DMS114 treated with DMSO at 0.1 percent for 48 hours (cell line): ENCODE data around the gene CCDC192.

Experiments
- DNase-seq: peaks from one replicate; lab custom pipeline; 2025; ENCODE audit not compliant: unreplicated experiment; lab: John Stamatoyannopoulos, UW

Gene CCDC192

DNA sequence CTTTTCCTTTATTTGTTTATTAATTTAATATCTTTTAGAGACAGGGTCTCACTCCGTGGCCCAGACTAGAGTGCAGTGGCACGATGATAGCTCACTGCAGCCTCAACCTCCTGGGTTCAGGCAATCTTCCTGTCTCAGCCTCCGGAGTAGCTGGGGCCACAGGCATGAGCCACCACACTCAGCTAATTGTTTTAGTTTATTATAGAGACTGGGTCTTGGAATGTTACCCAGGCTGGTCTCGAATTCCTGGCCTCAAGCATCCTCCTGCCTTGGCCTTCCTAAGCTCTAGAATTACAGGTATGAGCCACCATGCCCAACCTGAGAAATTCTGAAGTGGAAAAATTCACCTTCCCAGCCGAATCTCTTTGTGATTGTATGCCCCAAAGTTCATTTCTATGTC, 240.9 kb downstream of the CCDC192 start:
- DNase-seq = no peak

DNA sequence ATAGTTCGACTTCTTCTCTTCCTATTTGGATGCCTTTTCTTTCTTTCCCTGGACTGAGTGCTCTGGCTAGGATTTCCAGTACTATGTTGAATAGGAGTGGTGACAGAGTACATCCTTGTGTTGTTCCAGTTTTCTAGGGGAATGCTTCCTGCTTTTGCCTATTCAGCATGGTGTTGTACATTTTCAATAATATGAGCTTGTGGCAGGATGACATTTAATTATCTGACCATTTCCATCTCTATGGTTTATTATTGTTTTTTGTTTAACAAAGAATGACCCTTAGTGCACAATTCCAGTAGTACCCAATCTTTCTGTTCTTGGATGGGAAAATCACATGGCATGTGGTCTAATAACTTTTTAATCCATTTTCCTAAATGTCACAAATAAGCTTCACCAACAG, 244.8 kb downstream of the CCDC192 start:
- no peak for DNase-seq

DNA sequence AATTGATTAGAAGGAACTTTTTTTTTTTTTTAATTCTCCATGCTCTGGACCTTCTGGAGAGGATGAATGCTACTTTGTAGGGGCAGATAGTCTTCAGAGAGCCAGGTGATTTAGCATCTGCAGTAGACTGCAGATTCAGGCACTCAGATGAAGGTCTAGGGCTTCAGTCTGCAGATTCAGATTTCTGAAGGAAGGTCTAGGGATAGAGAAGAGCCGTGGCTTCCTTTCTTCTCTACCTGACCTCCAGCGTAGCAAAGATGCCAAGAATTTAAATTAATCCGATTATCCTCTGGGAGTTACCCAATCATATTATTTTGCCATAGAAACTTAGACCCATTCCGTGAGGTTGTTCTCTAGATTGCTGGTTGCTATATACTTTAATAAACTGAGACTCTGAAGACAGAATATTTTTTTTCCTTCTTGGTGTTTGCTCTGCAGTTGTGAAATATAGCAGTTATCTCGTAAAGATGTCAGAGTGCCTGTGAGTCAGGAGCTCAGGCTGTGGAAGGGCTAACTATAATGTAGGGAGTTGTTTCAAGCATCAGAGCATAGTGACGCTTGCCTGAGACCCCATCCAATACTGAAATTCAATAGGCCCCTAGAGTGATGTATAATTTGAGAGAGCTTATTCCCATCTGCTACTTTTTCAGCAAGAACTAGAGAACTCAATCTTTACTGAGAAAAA, 247.7 kb downstream of the CCDC192 start:
- no peak for DNase-seq

DNA sequence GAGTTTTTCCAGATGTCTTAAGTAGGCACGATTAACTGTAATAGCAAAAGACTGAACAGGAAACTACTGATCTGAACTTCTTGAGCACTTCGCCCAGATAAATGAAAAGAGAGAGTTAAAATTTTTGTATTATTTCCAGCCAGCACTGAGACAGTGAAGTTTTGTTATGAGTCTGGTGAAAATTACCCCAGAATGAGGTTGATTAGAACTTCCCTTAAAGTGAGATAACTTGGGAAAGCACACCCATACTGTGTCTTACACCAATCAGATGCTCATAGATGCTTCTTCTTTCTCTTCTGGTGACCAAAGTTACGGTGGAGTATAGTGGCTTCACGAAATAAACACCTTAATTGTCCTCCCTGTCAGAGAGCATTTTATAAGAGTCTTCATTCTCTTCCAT, 248.6 kb downstream of the CCDC192 start:
- DNase-seq = no peak

DNA sequence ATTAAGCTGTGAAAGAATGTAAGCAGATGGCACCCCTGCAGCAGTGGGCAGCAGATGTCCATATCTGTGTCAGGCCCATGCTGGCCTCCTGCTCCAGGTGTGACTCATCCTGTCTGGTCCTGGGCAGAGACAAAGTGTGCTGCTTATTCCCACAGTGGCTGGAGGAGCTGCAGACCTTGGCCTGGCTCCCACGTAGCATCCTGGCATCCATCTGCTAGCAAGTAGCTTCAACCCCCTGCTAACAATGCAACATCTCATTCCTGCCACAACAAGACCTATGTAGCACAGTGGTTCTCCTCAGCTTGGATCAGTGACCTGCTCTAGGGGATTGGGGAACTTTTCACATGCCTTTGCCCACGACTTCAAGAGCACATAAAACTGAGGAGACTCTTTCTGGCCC, 254.0 kb downstream of the CCDC192 start:
- DNase-seq = no peak

DNA sequence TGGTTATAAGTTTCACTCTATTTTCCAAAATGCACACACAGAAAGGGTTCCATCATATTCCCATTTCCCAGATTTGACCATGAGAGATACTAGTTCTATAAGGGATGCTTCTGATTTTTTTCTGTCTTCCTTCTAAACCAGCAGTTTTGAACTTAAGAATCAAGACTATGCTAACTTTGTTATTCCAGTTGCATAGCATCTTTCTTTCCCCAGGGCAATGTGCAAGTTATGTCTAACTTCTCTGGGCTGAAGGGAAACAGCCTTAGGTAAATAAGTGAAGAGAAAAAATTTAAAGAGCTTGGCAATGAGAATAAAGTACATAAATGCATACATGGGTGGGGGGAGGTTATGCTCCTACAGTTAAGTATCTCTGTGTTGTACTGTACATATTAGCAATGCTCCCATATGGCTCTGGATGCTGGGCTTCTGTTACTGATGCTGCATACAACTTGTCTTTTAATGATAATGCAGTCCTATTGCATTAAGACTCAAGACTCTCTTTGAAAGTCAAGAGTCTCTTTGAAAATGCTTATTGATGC, 254.6 kb downstream of the CCDC192 start:
- DNase-seq = no peak

DNA sequence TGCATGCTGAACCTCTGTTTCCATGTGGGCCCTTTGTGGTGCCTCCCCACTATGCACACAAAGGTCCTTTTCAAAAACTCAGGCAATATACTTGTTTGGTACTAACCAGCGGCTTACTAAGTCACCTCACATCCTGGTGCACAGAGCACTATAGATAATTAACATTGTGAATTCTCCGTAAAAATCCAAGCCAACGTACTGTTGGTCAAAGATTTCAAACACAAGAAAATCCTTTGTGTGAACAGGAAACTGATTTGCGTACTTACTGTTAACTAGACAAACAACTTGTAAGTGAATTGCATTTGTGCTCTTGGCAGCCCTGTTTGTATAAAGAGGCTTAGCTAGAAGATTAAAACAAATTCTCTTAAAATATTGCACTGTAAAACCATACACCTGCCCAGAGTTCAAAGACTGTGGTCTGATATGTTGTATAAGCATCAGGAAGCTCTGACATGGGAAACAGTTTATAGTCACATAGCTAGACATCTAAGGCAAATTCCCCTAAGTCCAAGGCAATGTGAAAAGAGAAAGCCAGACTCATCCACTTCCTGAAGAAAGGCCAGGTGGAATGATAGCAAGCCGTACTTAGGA, 255.3 kb downstream of the CCDC192 start:
- no peak for DNase-seq

DNA sequence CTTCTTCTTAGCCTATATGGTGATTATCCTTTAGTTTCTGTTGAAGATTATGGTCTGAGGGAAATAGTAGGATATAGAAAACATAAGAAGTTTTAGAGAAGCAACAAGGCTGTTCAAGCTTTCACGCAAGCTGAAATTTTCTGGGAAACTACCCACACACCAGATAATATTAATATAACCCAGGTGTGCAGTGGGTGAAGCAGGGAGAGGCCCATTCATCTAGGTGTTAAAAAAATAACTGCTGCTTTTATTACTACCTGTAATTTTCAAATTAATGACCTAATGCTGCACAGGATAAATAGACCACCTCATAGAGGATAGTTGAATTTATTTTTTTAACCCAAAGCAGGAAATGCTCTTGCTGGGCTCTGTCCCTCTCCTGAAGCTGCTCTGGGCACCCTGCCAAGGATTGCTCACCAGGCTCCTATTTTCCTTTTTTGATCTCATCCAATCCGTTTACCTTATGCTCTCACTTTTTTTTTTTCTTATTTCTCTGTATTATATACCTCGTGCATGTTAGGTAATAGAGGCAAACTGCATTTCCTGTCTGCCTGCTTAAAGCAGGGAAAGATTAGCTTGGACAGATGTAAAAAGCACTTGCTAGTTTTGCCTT, 256.1 kb downstream of the CCDC192 start:
- no peak for DNase-seq

DNA sequence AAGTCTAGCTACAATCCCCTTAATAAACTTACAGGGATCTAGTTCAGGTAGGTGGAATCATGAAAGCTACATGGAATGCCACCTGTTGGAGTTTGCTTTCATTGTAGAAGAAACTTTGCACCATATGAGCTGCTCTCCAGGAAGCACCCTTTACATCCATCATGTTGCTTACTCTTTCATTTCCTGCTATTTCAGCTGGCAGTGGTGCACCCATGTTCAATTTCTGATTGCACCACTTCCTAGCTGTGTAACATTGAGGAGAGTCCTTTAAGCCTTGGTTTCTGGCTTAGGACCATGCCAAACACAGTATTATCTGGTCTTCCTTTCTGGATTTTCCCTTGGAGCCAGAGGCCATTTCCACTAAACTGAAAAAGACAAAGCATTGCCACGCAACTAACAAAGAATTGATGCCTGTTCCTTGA, 257.1 kb downstream of the CCDC192 start:
- DNase-seq = no peak

DNA sequence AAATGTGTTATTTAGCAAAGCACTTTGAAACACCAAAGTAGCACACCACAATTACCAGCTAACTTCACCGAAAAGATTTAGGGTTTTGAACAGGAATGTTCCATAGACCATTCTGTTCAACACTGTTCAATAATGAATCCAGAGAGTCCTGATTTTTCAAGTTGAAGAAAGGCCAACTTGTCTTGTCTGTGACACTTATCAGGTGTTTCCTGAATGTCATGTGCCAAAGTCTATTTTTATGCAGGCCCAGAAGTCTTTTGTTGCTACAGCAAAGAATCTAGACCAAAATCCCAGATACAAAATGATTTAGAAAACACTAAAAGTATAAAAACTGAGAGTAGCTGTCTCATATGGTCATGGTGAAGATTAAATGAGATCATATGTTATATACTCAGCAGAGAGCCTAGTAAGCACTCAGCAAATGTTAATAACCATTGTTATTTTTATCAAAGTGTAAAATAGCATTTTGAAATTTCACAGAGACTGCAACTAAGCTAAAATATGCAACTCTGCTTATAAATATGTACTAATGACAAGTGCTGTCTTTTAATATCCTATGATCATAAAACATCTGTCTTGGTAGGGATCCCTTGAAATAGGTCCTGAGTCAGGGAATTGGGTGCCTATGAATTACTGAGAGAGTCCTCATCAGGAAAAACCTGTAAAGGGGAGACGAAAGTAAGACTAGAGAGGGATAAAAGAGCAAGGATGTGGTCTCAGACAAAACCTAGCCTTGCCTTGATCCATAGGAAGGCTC, 258.0 kb downstream of the CCDC192 start:
- no peak for DNase-seq

DNA sequence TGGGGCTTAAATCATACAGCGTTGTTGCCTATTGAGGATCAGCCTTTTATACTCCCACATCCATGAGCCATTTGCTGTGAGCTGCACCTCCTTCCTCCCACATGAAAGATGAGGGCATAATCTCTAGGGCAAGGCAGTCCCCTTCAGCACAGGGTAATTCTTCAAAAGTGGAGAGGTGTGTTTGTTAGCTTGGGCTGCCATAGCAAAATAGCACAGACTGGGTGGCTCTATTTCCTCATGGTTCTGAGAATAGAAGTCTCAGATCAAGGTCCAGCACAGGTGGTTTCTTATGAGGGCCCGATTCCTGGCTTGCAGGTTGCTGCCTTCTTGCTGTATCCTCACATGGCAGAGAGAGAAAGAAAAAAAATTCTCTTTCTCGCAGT, 258.6 kb downstream of the CCDC192 start:
- DNase-seq = no peak

DNA sequence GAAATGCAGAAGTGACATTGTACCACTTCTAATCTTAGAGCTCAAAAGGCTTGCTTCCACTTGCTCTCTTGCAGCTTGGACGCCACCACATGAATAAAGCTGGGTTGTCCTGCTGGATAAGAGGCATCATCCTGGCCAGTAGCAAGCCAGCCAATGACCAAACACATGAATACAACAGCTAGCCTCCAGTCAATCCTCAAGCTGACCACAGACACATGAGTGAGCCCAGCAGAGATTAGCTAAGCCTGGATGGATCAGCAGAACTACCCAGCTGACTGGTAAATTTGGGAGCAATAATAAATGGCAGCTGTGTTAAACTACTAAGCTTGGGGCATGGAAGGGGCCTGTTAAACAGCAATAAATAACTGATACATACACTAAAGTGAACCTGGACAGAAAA, 259.3 kb downstream of the CCDC192 start:
- no peak for DNase-seq

DNA sequence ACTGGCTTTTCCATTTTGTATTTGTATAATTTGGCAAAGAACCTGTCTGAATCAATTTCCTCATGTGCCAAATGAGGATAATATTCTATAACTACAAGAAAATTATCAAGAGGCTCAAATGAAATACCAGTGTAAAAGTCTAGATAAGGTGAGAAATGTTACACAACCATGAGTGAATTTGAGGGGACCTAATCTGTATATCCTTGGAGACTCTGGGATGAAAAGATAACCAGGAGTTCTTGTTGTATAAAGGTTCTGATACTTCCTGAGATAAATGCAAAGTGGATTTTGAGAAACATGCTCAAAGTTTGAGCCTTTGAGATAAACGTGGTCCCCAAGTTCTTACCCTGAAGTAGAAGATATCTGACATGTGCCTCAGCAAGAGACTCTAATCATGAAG, 260.0 kb downstream of the CCDC192 start:
- DNase-seq = no peak

DNA sequence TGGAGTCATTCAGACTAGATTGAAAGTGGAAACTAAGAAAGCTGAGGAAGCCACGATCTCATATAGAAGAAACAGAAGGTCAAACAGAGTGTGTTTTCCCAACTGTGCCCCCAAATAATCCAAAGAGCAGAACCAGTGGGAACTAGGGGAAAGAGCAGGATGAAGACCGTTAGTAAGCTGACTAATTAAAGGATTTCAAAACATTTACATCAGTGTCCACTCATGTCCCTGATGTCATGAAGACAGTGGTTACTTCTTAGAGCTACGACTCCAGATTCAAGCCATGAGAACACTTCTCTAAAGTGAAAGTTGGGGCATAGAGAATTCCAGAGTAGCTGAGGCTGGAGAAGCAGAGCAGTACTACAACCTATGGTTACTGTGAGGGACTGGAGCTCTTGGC, 260.7 kb downstream of the CCDC192 start:
- no peak for DNase-seq

DNA sequence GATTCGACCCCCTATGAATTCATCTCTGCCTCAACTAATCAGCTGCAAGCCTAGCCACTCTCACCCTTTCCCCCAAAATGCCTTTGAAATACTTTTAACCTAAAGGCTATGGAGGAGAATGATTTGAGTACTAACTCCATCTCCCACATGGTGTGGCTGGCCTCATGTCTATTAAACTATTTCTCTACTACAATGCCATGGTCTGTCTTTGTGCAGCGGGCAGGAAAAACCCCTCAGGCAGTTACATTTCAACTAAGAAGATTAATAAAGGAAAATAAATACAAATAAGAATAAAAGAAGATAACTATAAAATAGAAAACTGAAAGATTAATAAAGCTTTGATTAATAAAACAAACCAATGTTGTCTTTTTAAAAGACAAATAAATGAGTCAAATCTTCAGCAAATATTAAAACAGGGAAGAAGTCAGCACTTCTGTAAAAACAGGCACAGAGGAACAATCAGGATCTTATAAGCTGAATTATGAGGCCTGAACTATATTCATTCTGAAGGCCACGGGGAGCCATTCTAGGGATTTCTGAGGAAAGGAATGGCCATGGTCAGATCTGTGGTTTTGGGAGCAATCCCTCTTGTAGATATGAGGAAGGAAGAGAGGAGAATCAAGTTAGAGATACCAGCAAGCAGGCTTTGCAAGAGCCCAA, 264.3 kb downstream of the CCDC192 start:
- no peak for DNase-seq

DNA sequence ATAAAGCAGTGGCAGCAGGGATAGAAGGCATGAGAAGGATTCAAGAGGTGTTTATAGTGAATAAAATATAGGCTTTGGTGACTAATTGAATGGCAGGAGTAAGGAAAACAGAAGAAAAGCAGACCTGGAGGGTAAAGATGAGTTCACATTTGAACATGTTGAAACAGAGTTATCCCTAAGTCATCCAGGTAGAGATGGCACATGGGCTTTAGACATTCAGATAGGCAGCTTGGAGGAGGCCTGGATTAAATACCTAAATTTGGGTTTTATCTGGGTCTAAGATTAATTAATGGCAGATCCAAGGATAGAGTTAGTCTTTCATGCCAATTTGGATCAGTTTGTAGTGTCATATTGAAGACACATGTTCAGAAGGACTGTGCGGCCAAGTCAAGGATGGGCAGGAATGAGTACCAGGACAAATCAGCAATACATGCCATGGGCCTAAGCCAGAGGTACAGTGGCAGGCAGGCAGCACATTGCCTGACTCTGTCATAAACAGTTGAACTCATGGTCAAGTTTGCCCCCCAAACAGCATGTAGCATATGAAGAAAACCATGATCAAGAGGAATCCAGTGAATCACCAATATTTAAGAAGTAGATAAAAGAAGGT, 264.9 kb downstream of the CCDC192 start:
- no peak for DNase-seq

DNA sequence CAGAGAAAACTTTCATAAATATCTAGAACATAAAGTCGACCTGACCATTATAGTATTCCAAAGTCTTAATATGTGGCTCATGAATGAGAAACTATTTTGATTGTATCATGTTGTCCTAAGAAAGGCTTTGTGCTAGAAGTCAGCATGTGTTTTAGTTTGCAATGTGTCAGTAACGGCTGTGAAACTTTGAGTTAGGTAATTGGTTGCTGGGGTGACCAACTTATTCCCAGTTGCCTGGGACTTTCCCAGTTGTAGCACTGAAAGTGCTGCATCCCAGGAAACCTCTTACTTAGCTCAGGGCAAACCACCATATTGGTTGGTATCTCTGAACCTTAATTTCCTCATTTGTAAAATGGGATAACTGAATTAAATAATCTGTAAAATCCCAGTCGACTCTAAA, 265.8 kb downstream of the CCDC192 start:
- no peak for DNase-seq

DNA sequence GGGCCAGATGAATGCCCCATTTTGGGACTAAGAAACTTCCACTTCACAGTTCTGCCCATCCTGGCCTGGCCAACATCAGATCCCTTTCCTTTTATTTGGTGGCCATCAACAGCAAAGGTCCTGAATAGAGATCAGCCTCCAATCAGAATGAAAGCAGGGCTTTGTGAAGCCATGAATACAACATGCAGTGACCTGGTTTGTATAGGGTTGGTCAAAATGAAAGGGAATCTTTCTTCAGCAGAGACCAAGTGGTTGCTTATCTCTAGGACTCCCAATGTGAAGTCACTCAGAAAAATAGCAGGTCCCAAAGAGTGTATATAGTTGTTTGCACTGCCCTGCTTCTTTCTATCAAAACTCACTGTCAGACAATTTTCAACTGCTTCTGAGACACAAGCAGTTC, 266.5 kb downstream of the CCDC192 start:
- DNase-seq = no peak

DNA sequence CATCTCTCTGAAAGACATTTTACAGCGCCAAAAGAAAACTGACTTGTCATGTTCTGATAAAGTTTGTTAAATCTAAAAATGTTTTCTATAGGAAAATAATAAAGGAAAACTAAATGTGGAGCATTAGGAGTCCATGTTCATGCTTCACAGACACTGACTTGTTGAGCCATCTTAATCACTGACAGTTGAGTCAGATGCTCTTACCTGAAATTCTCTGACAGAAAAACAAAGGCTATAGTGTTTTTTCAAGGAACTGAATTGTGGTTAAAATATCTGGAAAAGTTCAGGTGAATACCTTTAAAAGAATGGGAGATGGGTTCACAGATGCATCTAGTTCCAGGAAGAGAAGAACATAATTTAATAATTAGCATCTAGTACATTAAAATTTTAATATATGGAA, 266.9 kb downstream of the CCDC192 start:
- DNase-seq = no peak

DNA sequence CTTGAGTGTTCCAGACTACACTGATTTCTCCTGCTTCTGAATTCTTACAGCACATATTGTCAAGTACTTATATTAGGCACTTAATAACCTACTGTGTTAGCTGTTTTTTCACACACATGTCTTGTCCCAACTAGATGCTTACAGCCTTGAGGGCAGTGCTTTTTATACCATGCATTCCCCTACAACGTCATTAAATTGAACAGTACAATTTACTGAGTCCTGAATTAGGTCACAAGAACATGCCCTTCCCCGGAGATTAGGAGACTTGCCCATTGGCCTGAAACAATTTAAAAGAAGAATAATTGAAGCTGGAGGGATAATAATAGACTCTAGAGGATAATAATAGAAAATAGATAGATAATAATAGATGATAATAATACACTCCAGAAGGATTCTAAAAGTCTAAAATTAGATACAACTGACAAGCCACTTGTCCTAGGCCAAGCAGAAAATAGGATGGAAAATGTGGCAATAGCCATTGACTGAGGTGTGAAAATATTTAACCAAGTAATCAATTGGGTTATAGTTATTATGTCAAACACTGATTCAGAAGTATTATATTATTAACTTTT, 267.7 kb downstream of the CCDC192 start:
- no peak for DNase-seq
